ENCODE results near the gene CDK14. TPM values are rescaled to one million over a fixed set of nuclear protein-coding genes. Genes with fewer than 3 reads are reported as not detected.

CDK14 gene
- total and polyA plus RNA-seq, 2 of the 8 experiments (the other 6 are each of a cell fraction or from before 2014, with no cell fraction given), result 5.5 to 47.3 TPM

GRCh38 chr7:91086200-91086599 lies 490.1 kb downstream of the CDK14 start:
- Histone ChIP-seq H3K56ac (replicated peaks; ENCODE audit: insufficient read length, low read depth, low read length) (no peak overlapping the region), H4K8ac (ENCODE audit: extremely low read depth, insufficient read depth, low read length) (no peak overlapping the region), H3K23me2 (ENCODE audit: low read depth, low read length) (no peaks in the 10 kb centered on the region), H2AFZ (ENCODE audit: low read length) (no peak overlapping the region), H4K20me1 (replicated peaks in 1 of 2; ENCODE audit: control insufficient read depth in 1 of 2, insufficient read depth in 2 of 2, low read length in 2 of 2) (no peaks in the 10 kb centered on the region), H3K27me3 (replicated peaks in 1 of 4; ENCODE audit: control insufficient read depth in 3 of 4, extremely low read depth in 1 of 4, insufficient read depth in 3 of 4, low read length in 3 of 4) (peaks cover 0 to 1% (median 0%) of the 10 kb centered on the region in 4 experiments; a peak in 1 of 7 replicates), H2BK12ac (ENCODE audit: low read depth, low read length) (no peak overlapping the region), H3K9me3 (ENCODE audit: insufficient read depth in 2 of 2, low read depth in 1 of 2, low read length in 1 of 2) (no peaks in the 10 kb centered on the region), H3K27ac (ENCODE audit: low read depth, low read length) (no peak overlapping the region), H4K5ac (ENCODE audit: insufficient read length, low read depth, low read length) (no peak overlapping the region), H2BK20ac (ENCODE audit: low read length) (no peak overlapping the region), H3K79me1 (ENCODE audit: low read depth, low read length) (no peaks in the 10 kb centered on the region), H3K4me2 (ENCODE audit: insufficient read depth in 1 of 2, low read depth in 2 of 2, low read length in 2 of 2) (no peak overlapping the region), H3K14ac (ENCODE audit: insufficient read length) (no peak overlapping the region), H2BK5ac (ENCODE audit: low read depth, low read length) (no peak overlapping the region), H3K4me3 (ENCODE audit: extremely low read depth in 1 of 4, insufficient read depth in 2 of 4, low read depth in 3 of 4, low read length in 4 of 4) (no peak overlapping the region), H3K9ac (replicated peaks in 1 of 4; ENCODE audit: extremely low read depth in 1 of 4, low read depth in 3 of 4, low read length in 3 of 4) (no peak overlapping the region), H4K91ac (replicated peaks; ENCODE audit: insufficient read length, low read length) (no peak overlapping the region), H2AK5ac (ENCODE audit: low read depth, low read length) (no peak overlapping the region), H2BK120ac (replicated peaks; ENCODE audit: low read depth, low read length) (no peak overlapping the region), H3K79me2 (ENCODE audit: control insufficient read depth in 1 of 2, insufficient read depth in 2 of 2, low read length in 2 of 2) (no peaks in the 10 kb centered on the region), H3K4ac (replicated peaks; ENCODE audit: insufficient read length, low read depth, low read length) (no peak overlapping the region), H2BK15ac (ENCODE audit: low read length) (no peak overlapping the region), H3K23ac (ENCODE audit: insufficient read length) (no peak overlapping the region), H3K36me3 (ENCODE audit: control insufficient read depth in 2 of 4, insufficient read depth in 4 of 4, low read length in 3 of 4) (no peaks in the 10 kb centered on the region), H3K18ac (ENCODE audit: extremely low read depth, low read length) (no peak overlapping the region), H3K4me1 (replicated peaks in 1 of 4; ENCODE audit: control insufficient read depth in 3 of 4, insufficient read depth in 4 of 4, low read length in 3 of 4) (no peaks in the 10 kb centered on the region)
- 72% methylated on average over 4 of the region's 4 CpGs; no CpG with 5 or more reads in 1 of the 2 experiments for WGBS, 2 experiments (ENCODE audit: extremely low coverage in 1 of 2, insufficient coverage in 1 of 2, insufficient read length in 1 of 2, insufficient replicate concordance in 2 of 2, low coverage in 1 of 2, low lambda C conversion rate in 2 of 2, missing lambda C conversion rate in 1 of 2)
- no peak for DNase-seq (ENCODE audit: low read depth in 1 of 2, low spot score in 2 of 2)
- ChIA-PET POLR2A (ENCODE audit: partially characterized antibody) (no interaction called here), CTCF (ENCODE audit: partially characterized antibody) (interaction anchor here (0.6 to 1.6 kb wide), 7 partner anchors 11 to 767 kb away, joined by 3 to 4 read pairs (median 3); no protein-coding TSS in a partner anchor)
- TF ChIP-seq TBP (IDR thresholded peaks at IDR 0.05; ENCODE audit: low read depth, low read length) (no peak), E2F6 (IDR thresholded peaks at IDR 0.05) (no peak)
- no peak for FAIRE-seq
